ENCODE data around the gene LGALS3.

DNA sequence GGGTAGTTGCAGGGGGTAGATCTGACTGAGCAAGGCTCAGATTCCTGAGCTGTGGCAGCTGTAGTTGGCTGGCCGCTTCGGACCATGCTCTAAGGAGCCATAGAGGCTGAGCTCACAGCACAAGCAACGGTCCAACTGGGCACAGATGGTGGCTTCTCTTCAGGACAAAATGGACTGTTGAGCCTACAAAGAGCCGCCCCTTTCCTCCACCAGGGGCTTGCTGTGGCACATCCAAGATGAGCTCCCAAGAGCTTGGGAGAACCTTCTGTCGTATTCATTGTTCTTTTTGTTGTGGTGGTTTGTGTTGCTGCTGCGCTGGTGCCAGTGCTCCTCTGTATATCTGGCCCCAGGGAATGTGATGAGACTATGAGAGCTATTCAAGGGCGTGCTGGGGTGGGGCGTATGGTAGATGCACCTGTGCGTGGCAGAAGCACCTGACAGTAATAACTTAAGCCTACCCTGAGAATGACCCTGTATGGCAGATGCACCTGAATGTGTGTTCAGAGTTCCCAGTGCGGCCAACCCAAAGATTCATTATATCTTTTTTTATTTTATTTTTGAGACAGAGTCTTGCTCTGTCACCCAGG lies 17.8 kb upstream of the LGALS3 start:
- TF ChIP-seq, protein P1, sequence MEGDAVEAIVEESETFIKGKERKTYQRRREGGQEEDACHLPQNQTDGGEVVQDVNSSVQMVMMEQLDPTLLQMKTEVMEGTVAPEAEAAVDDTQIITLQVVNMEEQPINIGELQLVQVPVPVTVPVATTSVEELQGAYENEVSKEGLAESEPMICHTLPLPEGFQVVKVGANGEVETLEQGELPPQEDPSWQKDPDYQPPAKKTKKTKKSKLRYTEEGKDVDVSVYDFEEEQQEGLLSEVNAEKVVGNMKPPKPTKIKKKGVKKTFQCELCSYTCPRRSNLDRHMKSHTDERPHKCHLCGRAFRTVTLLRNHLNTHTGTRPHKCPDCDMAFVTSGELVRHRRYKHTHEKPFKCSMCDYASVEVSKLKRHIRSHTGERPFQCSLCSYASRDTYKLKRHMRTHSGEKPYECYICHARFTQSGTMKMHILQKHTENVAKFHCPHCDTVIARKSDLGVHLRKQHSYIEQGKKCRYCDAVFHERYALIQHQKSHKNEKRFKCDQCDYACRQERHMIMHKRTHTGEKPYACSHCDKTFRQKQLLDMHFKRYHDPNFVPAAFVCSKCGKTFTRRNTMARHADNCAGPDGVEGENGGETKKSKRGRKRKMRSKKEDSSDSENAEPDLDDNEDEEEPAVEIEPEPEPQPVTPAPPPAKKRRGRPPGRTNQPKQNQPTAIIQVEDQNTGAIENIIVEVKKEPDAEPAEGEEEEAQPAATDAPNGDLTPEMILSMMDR (IDR thresholded peaks at IDR 0.05): no peak
- TF ChIP-seq POLR2A (IDR thresholded peaks at IDR 0.05): no peak
